ENCODE results near the gene VIPR1. TPM values are rescaled to one million over a fixed set of nuclear protein-coding genes. Genes with fewer than 3 reads are reported as not detected.

VIPR1 gene
- total RNA-seq, 1 experiment from 2014 or later, result not detected

GRCh38 chr3:42509111-42509510 lies 6.7 kb downstream of the VIPR1 start:
- no peak for DNase-seq (ENCODE audit: low read depth)

- DNase-seq (ENCODE audit: low read depth), result no peak
These were observed 7.9 kb downstream of the VIPR1 start for GRCh38 chr3:42510325-42510724.

GRCh38 chr3:42511201-42511600 lies 8.8 kb downstream of the VIPR1 start:
- DNase-seq (ENCODE audit: low read depth), result no peak

GRCh38 chr3:42511736-42512135 lies 9.3 kb downstream of the VIPR1 start:
- DNase-seq (ENCODE audit: low read depth), result no peak

- DNase-seq (ENCODE audit: low read depth), result no peak
These were observed 10.7 kb downstream of the VIPR1 start for GRCh38 chr3:42513121-42513520.

GRCh38 chr3:42513521-42513920 lies 11.1 kb downstream of the VIPR1 start:
- DNase-seq (ENCODE audit: low read depth), result no peak

GRCh38 chr3:42514876-42515275 lies 12.4 kb downstream of the VIPR1 start:
- no peak for DNase-seq (ENCODE audit: low read depth)

GRCh38 chr3:42515391-42515916 lies 13.0 kb downstream of the VIPR1 start:
- DNase-seq (ENCODE audit: low read depth), result no peak

GRCh38 chr3:42515976-42516375 lies 13.5 kb downstream of the VIPR1 start:
- no peak for DNase-seq (ENCODE audit: low read depth)

GRCh38 chr3:42516443-42516842 lies 14.0 kb downstream of the VIPR1 start:
- no peak for DNase-seq (ENCODE audit: low read depth)

GRCh38 chr3:42517117-42517516 lies 14.7 kb downstream of the VIPR1 start:
- DNase-seq (ENCODE audit: low read depth), result no peak

- no peak for DNase-seq (ENCODE audit: low read depth)
These were observed 16.5 kb downstream of the VIPR1 start for GRCh38 chr3:42518800-42519567.

- no peak for DNase-seq (ENCODE audit: low read depth)
These were observed 17.1 kb downstream of the VIPR1 start for GRCh38 chr3:42519568-42519962.

- no peak for DNase-seq (ENCODE audit: low read depth)
These were observed 17.9 kb downstream of the VIPR1 start for GRCh38 chr3:42520336-42520735.

GRCh38 chr3:42520906-42521305 lies 18.5 kb downstream of the VIPR1 start:
- DNase-seq (ENCODE audit: low read depth), result no peak

GRCh38 chr3:42524751-42525150 lies 22.3 kb downstream of the VIPR1 start:
- no peak for DNase-seq (ENCODE audit: low read depth)

- DNase-seq (ENCODE audit: low read depth), result no peak
These were observed 22.8 kb downstream of the VIPR1 start for GRCh38 chr3:42525212-42525611.

- no peak for DNase-seq (ENCODE audit: low read depth)
These were observed 23.4 kb downstream of the VIPR1 start for GRCh38 chr3:42525736-42526345.

- no peak for DNase-seq (ENCODE audit: low read depth)
These were observed 24.3 kb downstream of the VIPR1 start for GRCh38 chr3:42526616-42527367.

GRCh38 chr3:42527368-42527917 lies 25.0 kb downstream of the VIPR1 start:
- no peak for DNase-seq (ENCODE audit: low read depth)

- no peak for DNase-seq (ENCODE audit: low read depth)
These were observed 27.0 kb downstream of the VIPR1 start for GRCh38 chr3:42529468-42529867.

GRCh38 chr3:42530073-42530472 lies 27.6 kb downstream of the VIPR1 start:
- DNase-seq (ENCODE audit: low read depth), result no peak

Data from HT1080 (cell line).